H1 (cell line): ENCODE results near the gene SLC35B1. TPM values are rescaled to one million over a fixed set of nuclear protein-coding genes. Genes with fewer than 3 reads are reported as not detected.

ENCODE experiments used
- CTCF ChIA-PET: fragments of 300-600 bp; sonication (Branson Sonifier 250); formaldehyde crosslinking; loops from one replicate; lab custom pipeline; 2021; ENCODE audit not compliant: partially characterized antibody; lab: Charles Lee
- POLR2A ChIA-PET: fragments of 300-600 bp; sonication (Branson Sonifier 250); formaldehyde crosslinking; loops from one replicate; lab custom pipeline; 2021; ENCODE audit warnings: inconsistent platforms; ENCODE audit not compliant: partially characterized antibody; lab: Charles Lee
- DNase-seq, 2 experiments: peaks; one replicate each; pipeline versions ENCODE4 v3.0.0 to v3.0.0-alpha.2; 2010 to 2022; ENCODE audit warnings: low spot score in 2 of 2, low read depth in 1 of 2, mixed read lengths in 1 of 2
- FAIRE-seq: peaks from 2 replicates; lab custom pipeline; 2011; peaks lifted over from hg19 to GRCh38; lab: Jason Lieb, UNC
- H2AFZ ChIP-seq: 2 replicates; pipeline ENCODE4 v1.8.1; 2012; ENCODE audit warnings: low read length, inconsistent platforms
- H2AK5ac ChIP-seq: 2 replicates; pipeline ENCODE4 v1.6.1; 2013; ENCODE audit warnings: low read depth, low read length
- H2BK120ac ChIP-seq: replicated peaks from 2 replicates; pipeline ENCODE3; 2013; ENCODE audit warnings: low read depth, low read length, inconsistent platforms
- H2BK12ac ChIP-seq: 2 replicates; pipeline ENCODE4 v1.6.1; 2013; ENCODE audit warnings: low read depth, low read length
- H2BK15ac ChIP-seq: 2 replicates; pipeline ENCODE4 v1.6.1; 2013; ENCODE audit warnings: low read length
- H2BK20ac ChIP-seq: 2 replicates; pipeline ENCODE4 v1.6.1; 2013; ENCODE audit warnings: low read length
- H2BK5ac ChIP-seq: 2 replicates; pipeline ENCODE4 v1.6.1; 2013; ENCODE audit warnings: low read depth, low read length
- H3K14ac ChIP-seq: 2 replicates; pipeline ENCODE4 v1.6.1; 2013; ENCODE audit warnings: inconsistent platforms; ENCODE audit not compliant: insufficient read length
- H3K18ac ChIP-seq: 2 replicates; pipeline ENCODE4 v1.6.1; 2013; ENCODE audit warnings: low read length; ENCODE audit errors: extremely low read depth
- H3K23ac ChIP-seq: 2 replicates; pipeline ENCODE4 v1.6.1; 2013; ENCODE audit warnings: inconsistent platforms; ENCODE audit not compliant: insufficient read length
- H3K23me2 ChIP-seq: 2 replicates; pipeline ENCODE4 v1.6.1; 2013; ENCODE audit warnings: low read depth, low read length
- H3K27ac ChIP-seq: 2 replicates; pipeline ENCODE4 v1.6.1; 2011; ENCODE audit warnings: low read depth, low read length, inconsistent platforms
- H3K27me3 ChIP-seq, 4 experiments: replicated peaks in 1 of 4; 1 replicate in 1 of 4; 2 replicates in 3 of 4; pipeline versions ENCODE4 v1.6.1 to v1.8.1; 2011 to 2013; ENCODE audit warnings: low read length in 3 of 4, mild to moderate bottlenecking in 3 of 4, inconsistent platforms in 2 of 4, mixed read lengths in 2 of 4, moderate library complexity in 1 of 4; ENCODE audit not compliant: control insufficient read depth in 3 of 4, insufficient read depth in 3 of 4; ENCODE audit errors: extremely low read depth in 1 of 4
- H3K36me3 ChIP-seq, 4 experiments: 2 replicates each; pipeline versions ENCODE4 v1.6.1 to v1.8.1; 2011 to 2013; ENCODE audit warnings: mild to moderate bottlenecking in 4 of 4, low read length in 3 of 4, moderate library complexity in 2 of 4, control low read depth in 1 of 4, inconsistent platforms in 1 of 4; ENCODE audit not compliant: insufficient read depth in 4 of 4, control insufficient read depth in 2 of 4
- H3K4ac ChIP-seq: replicated peaks from 2 replicates; pipeline ENCODE3; 2013; ENCODE audit warnings: low read length, low read depth, mixed read lengths, inconsistent platforms; ENCODE audit not compliant: insufficient read length
- H3K4me1 ChIP-seq, 4 experiments: replicated peaks in 1 of 4; 1 replicate in 1 of 4; 2 replicates in 3 of 4; pipeline versions ENCODE4 v1.6.1 to v1.8.1; 2011 to 2013; ENCODE audit warnings: low read length in 3 of 4, inconsistent platforms in 2 of 4, mixed read lengths in 1 of 4; ENCODE audit not compliant: insufficient read depth in 4 of 4, control insufficient read depth in 3 of 4
- H3K4me2 ChIP-seq, 2 experiments: 2 replicates each; pipeline versions ENCODE4 v1.6.1 to v1.8.1; 2011 to 2013; ENCODE audit warnings: low read depth in 2 of 2, low read length in 2 of 2, control low read depth in 1 of 2, inconsistent platforms in 1 of 2, mild to moderate bottlenecking in 1 of 2; ENCODE audit not compliant: insufficient read depth in 1 of 2
- H3K4me3 ChIP-seq, 4 experiments: fragments of 200-600, 300-600 bp in 1 of 4; sonication (generic), shearing (Covaris generic), sonication (Bioruptor Twin) in 1 of 4; 2 replicates each; pipeline versions ENCODE4 v1.5.1 to v1.8.1; 2011 to 2016; ENCODE audit warnings: low read length in 4 of 4, low read depth in 3 of 4, control low read depth in 2 of 4, inconsistent platforms in 2 of 4, mild to moderate bottlenecking in 2 of 4, mixed read lengths in 1 of 4, moderate library complexity in 1 of 4; ENCODE audit not compliant: insufficient read depth in 2 of 4; ENCODE audit errors: extremely low read depth in 1 of 4
- H3K56ac ChIP-seq: replicated peaks from 2 replicates; pipeline ENCODE3; 2013; ENCODE audit warnings: low read depth, mild to moderate bottlenecking, mixed read lengths, low read length, inconsistent platforms; ENCODE audit not compliant: insufficient read length
- H3K79me1 ChIP-seq: 2 replicates; pipeline ENCODE4 v1.6.1; 2013; ENCODE audit warnings: low read depth, low read length, control low read depth
- H3K79me2 ChIP-seq, 2 experiments: 2 replicates each; pipeline versions ENCODE4 v1.6.1 to v1.8.1; 2012 to 2013; ENCODE audit warnings: low read length in 2 of 2, mild to moderate bottlenecking in 2 of 2, inconsistent platforms in 1 of 2; ENCODE audit not compliant: insufficient read depth in 2 of 2, control insufficient read depth in 1 of 2
- H3K9ac ChIP-seq, 4 experiments: replicated peaks in 1 of 4; 1 replicate in 1 of 4; 2 replicates in 3 of 4; pipeline versions ENCODE4 v1.6.1 to v1.8.1; 2011 to 2013; ENCODE audit warnings: low read depth in 3 of 4, low read length in 3 of 4, control low read depth in 2 of 4, mild to moderate bottlenecking in 2 of 4, moderate library complexity in 2 of 4, inconsistent platforms in 1 of 4; ENCODE audit errors: extremely low read depth in 1 of 4
- H3K9me3 ChIP-seq, 2 experiments: 2 replicates each; pipeline versions ENCODE4 v1.6.1 to v1.8.1; 2012 to 2013; ENCODE audit warnings: mild to moderate bottlenecking in 2 of 2, moderate library complexity in 2 of 2, control low read depth in 1 of 2, inconsistent platforms in 1 of 2, low read depth in 1 of 2, low read length in 1 of 2, mixed read lengths in 1 of 2; ENCODE audit not compliant: insufficient read depth in 2 of 2
- H4K20me1 ChIP-seq, 2 experiments: replicated peaks in 1 of 2; 2 replicates each; pipeline versions ENCODE3 to v1.8.1; 2011 to 2013; ENCODE audit warnings: inconsistent platforms in 2 of 2, low read length in 2 of 2, mild to moderate bottlenecking in 1 of 2; ENCODE audit not compliant: insufficient read depth in 2 of 2, control insufficient read depth in 1 of 2
- H4K5ac ChIP-seq: 2 replicates; pipeline ENCODE4 v1.6.1; 2013; ENCODE audit warnings: low read length, low read depth, mixed read lengths, inconsistent platforms; ENCODE audit not compliant: insufficient read length
- H4K8ac ChIP-seq: 2 replicates; pipeline ENCODE4 v1.8.0; 2013; ENCODE audit warnings: mild to moderate bottlenecking, moderate library complexity, low read length, inconsistent platforms; ENCODE audit not compliant: insufficient read depth; ENCODE audit errors: extremely low read depth
- H4K91ac ChIP-seq: replicated peaks from 2 replicates; pipeline ENCODE3; 2013; ENCODE audit warnings: low read length, mixed read lengths, inconsistent platforms; ENCODE audit not compliant: insufficient read length
- BRCA1 ChIP-seq: IDR thresholded peaks from 2 replicates; pipeline ENCODE4 v1.6.1; 2012; ENCODE audit warnings: low read depth, low read length, improper control_type of control experiment
- EP300 ChIP-seq, 2 experiments: IDR thresholded peaks; 1 replicate in 1 of 2; 2 replicates in 1 of 2; pipeline ENCODE4 v1.6.1; 2011 to 2012; ENCODE audit warnings: low read depth in 2 of 2, low read length in 2 of 2, mild to moderate bottlenecking in 2 of 2, borderline replicate concordance in 1 of 2, inconsistent platforms in 1 of 2, moderate library complexity in 1 of 2
- EZH2 ChIP-seq: fragments of 200-600 bp; sonication (generic); IDR thresholded peaks from 2 replicates; pipeline ENCODE4 v1.7.1; 2012; ENCODE audit warnings: low read depth, mild to moderate bottlenecking, moderate library complexity, low read length, inconsistent platforms; ENCODE audit not compliant: severe bottlenecking
- HDAC6 ChIP-seq: IDR thresholded peaks from one replicate; pipeline ENCODE4 v1.7.1; 2012; ENCODE audit warnings: low read depth, mild to moderate bottlenecking, inconsistent platforms, low read length, moderate library complexity
- JUN ChIP-seq: IDR thresholded peaks from 2 replicates; pipeline ENCODE4 v1.6.1; 2011; ENCODE audit warnings: low read depth, mild to moderate bottlenecking, improper control_type of control experiment, low read length
- KDM4A ChIP-seq: IDR thresholded peaks from one replicate; pipeline ENCODE4 v1.7.1; 2012; ENCODE audit warnings: low read depth, mild to moderate bottlenecking, moderate library complexity, low read length, inconsistent platforms; ENCODE audit not compliant: severe bottlenecking
- POLR2AphosphoS5 ChIP-seq: IDR thresholded peaks from 2 replicates; pipeline ENCODE4 v1.6.1; 2011; ENCODE audit warnings: low read depth, low read length
- POU5F1 ChIP-seq: IDR thresholded peaks from 2 replicates; pipeline ENCODE4 v1.6.1; 2011; ENCODE audit warnings: low read depth, mild to moderate bottlenecking, low read length, moderate library complexity
- SP1 ChIP-seq: IDR thresholded peaks from 2 replicates; pipeline ENCODE4 v1.6.1; 2011; ENCODE audit warnings: low read depth, low read length
- SP2 ChIP-seq: IDR thresholded peaks from 2 replicates; pipeline ENCODE4 v1.6.1; 2012; ENCODE audit warnings: mild to moderate bottlenecking, low read length, inconsistent platforms
- SRF ChIP-seq: IDR thresholded peaks from 2 replicates; pipeline ENCODE4 v1.6.1; 2011; ENCODE audit warnings: mild to moderate bottlenecking, low read depth, low read length, moderate library complexity
- WGBS, 2 experiments: shearing (Covaris generic) in 1 of 2; methylation state at CpG; one replicate each; pipeline versions ENCODE4 v1.1.6 to v1.1.7; 2013 to 2015; ENCODE audit warnings: low lambda C conversion rate in 2 of 2, mixed read lengths in 2 of 2, inconsistent platforms in 1 of 2, low coverage in 1 of 2, missing lambda C conversion rate in 1 of 2; ENCODE audit not compliant: insufficient replicate concordance in 2 of 2, insufficient coverage in 1 of 2, insufficient read length in 1 of 2; ENCODE audit errors: extremely low coverage in 1 of 2, missing lambda C conversion rate in 1 of 2; 5-methylcytosine and 5-hydroxymethylcytosine counted together
- polyA plus RNA-seq, 7 experiments: library from polyadenylated mRNA; depleted of rRNA in 3 of 7; stranded (reverse) in 5 of 7; unstranded in 2 of 7; fragments of >200 nt in 5 of 7; fragments of 200-250 nt in 2 of 7; gene quantifications; 1 replicate in 5 of 7; 2 replicates in 1 of 7; 4 replicates in 1 of 7; pipeline versions ENCODE4 v1.2.1 to v1.2.3, GENCODE V29; 2011 to 2013; ENCODE audit warnings: missing spikeins in 2 of 7, mixed read lengths in 2 of 7
- total RNA-seq: library from RNA; stranded (reverse); fragmentation: NEBNext Ultra II Directional; extraction: Animal tissue kit (Norgen Biotek cat#: 25700); gene quantifications from 2 replicates; pipeline ENCODE4 v1.2.1, GENCODE V29; 2021
- TF ChIP-seq, protein P1 (sequence below): IDR thresholded peaks from 2 replicates; pipeline ENCODE4 v1.6.1; 2012; ENCODE audit warnings: inconsistent platforms

The SLC35B1 gene
- total and polyA plus RNA-seq, 2 of the 8 experiments (the other 6 are each of a cell fraction or from before 2014, with no cell fraction given): 56.5 to 87.7 TPM

DNA sequence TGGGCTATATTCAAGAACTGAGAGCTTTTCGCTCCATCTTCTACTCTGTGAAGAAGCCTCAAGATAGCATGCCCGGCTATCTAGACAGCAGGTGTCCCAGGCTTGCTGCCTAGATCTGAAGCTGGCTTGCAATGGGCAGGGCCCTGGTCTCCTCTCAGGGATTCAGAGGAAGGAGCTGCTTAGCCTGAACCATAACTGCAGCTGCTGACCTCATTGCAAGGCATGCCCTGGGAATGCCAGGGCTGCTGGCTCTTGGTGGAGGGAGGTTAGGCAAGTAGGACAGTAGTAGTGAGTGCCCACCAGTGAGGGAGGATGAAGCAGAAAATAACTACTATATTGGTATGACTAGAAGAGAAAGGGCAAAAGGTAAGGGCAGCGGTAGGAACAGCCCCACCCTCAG lies 21.3 kb upstream of the SLC35B1 start:
- Histone ChIP-seq H3K23me2 (no peaks in the 10 kb centered on the region), H3K18ac (no peak overlapping the region), H3K9me3 (no peaks in the 10 kb centered on the region), H4K8ac (no peak overlapping the region), H4K91ac (no peak overlapping the region), H3K36me3 (peaks cover 0 to 9% (median 3%) of the 10 kb centered on the region in 4 experiments; a peak in 5 of 8 replicates), H4K5ac (no peak overlapping the region), H3K4ac (no peak overlapping the region), H3K27ac (no peak overlapping the region), H2AFZ (no peak overlapping the region), H3K27me3 (no peaks in the 10 kb centered on the region), H2AK5ac (no peak overlapping the region), H3K79me1 (peaks cover 12% of the 10 kb centered on the region; the same call in 1 of the 2 replicates), H2BK12ac (no peak overlapping the region), H3K4me1 (no peaks in the 10 kb centered on the region), H3K56ac (no peak overlapping the region), H3K4me2 (no peak overlapping the region), H2BK15ac (no peak overlapping the region), H3K9ac (no peak overlapping the region), H2BK120ac (no peak overlapping the region), H3K4me3 (no peak overlapping the region), H4K20me1 (peaks cover 2 to 7% of the 10 kb centered on the region in 2 experiments), H3K23ac (no peak overlapping the region), H2BK5ac (no peak overlapping the region), H3K14ac (no peak overlapping the region), H2BK20ac (no peak overlapping the region), H3K79me2 (peaks cover 0 to 5% of the 10 kb centered on the region in 2 experiments; a peak in 2 of 4 replicates)
- TF ChIP-seq POU5F1 (no peak), SRF (no peak), KDM4A (no peak), BRCA1 (no peak), POLR2AphosphoS5 (no peak), SP1 (no peak), EZH2 (no peak), JUN (no peak), EP300 (IDR thresholded peaks at IDR 0.05; ENCODE audit: borderline replicate concordance in 1 of 2, low read depth in 2 of 2, low read length in 2 of 2) (no peak), HDAC6 (no peak), SP2 (no peak)
- TF ChIP-seq, protein P1, sequence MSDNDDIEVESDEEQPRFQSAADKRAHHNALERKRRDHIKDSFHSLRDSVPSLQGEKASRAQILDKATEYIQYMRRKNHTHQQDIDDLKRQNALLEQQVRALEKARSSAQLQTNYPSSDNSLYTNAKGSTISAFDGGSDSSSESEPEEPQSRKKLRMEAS: no peak
- POLR2A ChIA-PET: interaction anchor here (1.2 kb wide), 1 partner anchor 21 kb away, joined by 3 read pairs; the partner anchor contains the start of gene SLC35B1
- no peak for DNase-seq
- CTCF ChIA-PET: interaction anchor here (1.1 to 1.9 kb wide), 4 partner anchors 26 to 269 kb away, joined by 3 to 6 read pairs (median 4); no protein-coding TSS in a partner anchor
- 98% methylated on average over 3 of the region's 3 CpGs; no CpG with 5 or more reads in 1 of the 2 experiments for WGBS, 2 experiments
- FAIRE-seq: no peak
